Measurements from ENCODE around the gene PPFIBP2.

- TF ChIP-seq SIN3A (IDR thresholded peaks at IDR 0.05; ENCODE audit: borderline replicate concordance, insufficient read depth, low read depth, low read length), result no peak
- TF ChIP-seq, protein P1, sequence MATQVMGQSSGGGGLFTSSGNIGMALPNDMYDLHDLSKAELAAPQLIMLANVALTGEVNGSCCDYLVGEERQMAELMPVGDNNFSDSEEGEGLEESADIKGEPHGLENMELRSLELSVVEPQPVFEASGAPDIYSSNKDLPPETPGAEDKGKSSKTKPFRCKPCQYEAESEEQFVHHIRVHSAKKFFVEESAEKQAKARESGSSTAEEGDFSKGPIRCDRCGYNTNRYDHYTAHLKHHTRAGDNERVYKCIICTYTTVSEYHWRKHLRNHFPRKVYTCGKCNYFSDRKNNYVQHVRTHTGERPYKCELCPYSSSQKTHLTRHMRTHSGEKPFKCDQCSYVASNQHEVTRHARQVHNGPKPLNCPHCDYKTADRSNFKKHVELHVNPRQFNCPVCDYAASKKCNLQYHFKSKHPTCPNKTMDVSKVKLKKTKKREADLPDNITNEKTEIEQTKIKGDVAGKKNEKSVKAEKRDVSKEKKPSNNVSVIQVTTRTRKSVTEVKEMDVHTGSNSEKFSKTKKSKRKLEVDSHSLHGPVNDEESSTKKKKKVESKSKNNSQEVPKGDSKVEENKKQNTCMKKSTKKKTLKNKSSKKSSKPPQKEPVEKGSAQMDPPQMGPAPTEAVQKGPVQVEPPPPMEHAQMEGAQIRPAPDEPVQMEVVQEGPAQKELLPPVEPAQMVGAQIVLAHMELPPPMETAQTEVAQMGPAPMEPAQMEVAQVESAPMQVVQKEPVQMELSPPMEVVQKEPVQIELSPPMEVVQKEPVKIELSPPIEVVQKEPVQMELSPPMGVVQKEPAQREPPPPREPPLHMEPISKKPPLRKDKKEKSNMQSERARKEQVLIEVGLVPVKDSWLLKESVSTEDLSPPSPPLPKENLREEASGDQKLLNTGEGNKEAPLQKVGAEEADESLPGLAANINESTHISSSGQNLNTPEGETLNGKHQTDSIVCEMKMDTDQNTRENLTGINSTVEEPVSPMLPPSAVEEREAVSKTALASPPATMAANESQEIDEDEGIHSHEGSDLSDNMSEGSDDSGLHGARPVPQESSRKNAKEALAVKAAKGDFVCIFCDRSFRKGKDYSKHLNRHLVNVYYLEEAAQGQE (IDR thresholded peaks at IDR 0.05; ENCODE audit: insufficient read depth in 1 of 2, low read depth in 2 of 2, low read length in 1 of 2), result no peak
Observed at GRCh38 chr11:7533199-7534041, 19.6 kb downstream of the PPFIBP2 start.
